ENCODE results near the gene TSPAN18. TPM values are rescaled to one million over a fixed set of nuclear protein-coding genes. Genes with fewer than 3 reads are reported as not detected.

Gene TSPAN18
- total and polyA plus RNA-seq, 2 of the 8 experiments (the other 6 are each of a cell fraction or from before 2014, with no cell fraction given): 5.2 to 10.2 TPM

DNA sequence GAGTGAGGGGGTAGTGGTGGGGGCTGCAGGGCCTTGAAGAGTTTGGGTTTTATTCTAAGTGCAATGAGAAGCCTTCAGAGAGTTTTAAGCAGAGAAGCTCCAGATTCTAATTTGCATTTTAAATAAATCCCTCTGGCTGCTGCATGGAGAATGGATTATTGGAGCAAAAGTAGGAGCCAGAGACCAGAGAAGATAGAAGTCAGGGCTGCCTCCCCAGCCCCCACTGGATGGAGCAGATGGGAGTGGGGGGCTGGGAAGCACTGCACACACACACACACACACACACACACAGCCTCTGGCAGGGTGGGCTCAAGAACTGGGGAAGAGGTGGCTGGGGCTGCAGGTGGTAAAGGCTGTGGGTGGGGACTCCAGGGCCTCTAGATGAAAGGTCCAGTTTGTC, 75.6 kb downstream of the TSPAN18 start:
- H2BK20ac ChIP-seq (ENCODE audit: low read length): no peak overlapping the region
- no peak overlapping the region for H3K9ac ChIP-seq (replicated peaks in 1 of 4; ENCODE audit: extremely low read depth in 1 of 4, low read depth in 3 of 4, low read length in 3 of 4)
- no peaks in the 10 kb centered on the region for H3K36me3 ChIP-seq (ENCODE audit: control insufficient read depth in 2 of 4, insufficient read depth in 4 of 4, low read length in 3 of 4)
- H3K79me1 ChIP-seq (ENCODE audit: low read depth, low read length): no peaks in the 10 kb centered on the region
- no peak overlapping the region for H2BK120ac ChIP-seq (replicated peaks; ENCODE audit: low read depth, low read length)
- no peaks in the 10 kb centered on the region for H3K79me2 ChIP-seq (ENCODE audit: control insufficient read depth in 1 of 2, insufficient read depth in 2 of 2, low read length in 2 of 2)
- peaks cover 10 to 36% (median 27%) of the 10 kb centered on the region in 4 experiments for H3K4me1 ChIP-seq (replicated peaks in 1 of 4; ENCODE audit: control insufficient read depth in 3 of 4, insufficient read depth in 4 of 4, low read length in 3 of 4)
- DNase-seq (ENCODE audit: low read depth in 1 of 2, low spot score in 2 of 2) (no peak), FAIRE-seq (no peak)
- H3K14ac ChIP-seq (ENCODE audit: insufficient read length): no peak overlapping the region
- 0 out of 7 replicates have a peak, but pooled peaks cover 0 to 2% (median 0%) of the 10 kb centered on the region in 4 experiments for H3K27me3 ChIP-seq (replicated peaks in 1 of 4; ENCODE audit: control insufficient read depth in 3 of 4, extremely low read depth in 1 of 4, insufficient read depth in 3 of 4, low read length in 3 of 4)
- H2BK5ac ChIP-seq (ENCODE audit: low read depth, low read length): no peak overlapping the region
- no peak overlapping the region for H2AFZ ChIP-seq (ENCODE audit: low read length)
- H4K20me1 ChIP-seq (replicated peaks in 1 of 2; ENCODE audit: control insufficient read depth in 1 of 2, insufficient read depth in 2 of 2, low read length in 2 of 2): peaks cover 0 to 1% of the 10 kb centered on the region in 2 experiments
- H3K23ac ChIP-seq (ENCODE audit: insufficient read length): no peak overlapping the region
- ChIA-PET CTCF (ENCODE audit: partially characterized antibody) (interaction anchor here (0.6 to 4.8 kb wide), 9 partner anchors 10 to 73 kb away, joined by 3 to 38 read pairs (median 7); no protein-coding TSS in a partner anchor), POLR2A (ENCODE audit: partially characterized antibody) (interaction anchor here (1.8 kb wide), 1 partner anchor 14 kb away, joined by 5 read pairs; no protein-coding TSS in a partner anchor)
- H3K4me2 ChIP-seq (ENCODE audit: insufficient read depth in 1 of 2, low read depth in 2 of 2, low read length in 2 of 2): no peak overlapping the region
- H4K91ac ChIP-seq (replicated peaks; ENCODE audit: insufficient read length, low read length): no peak overlapping the region
- no peak overlapping the region for H3K18ac ChIP-seq (ENCODE audit: extremely low read depth, low read length)
- no peaks in the 10 kb centered on the region for H3K23me2 ChIP-seq (ENCODE audit: low read depth, low read length)
- no peak overlapping the region for H3K27ac ChIP-seq (ENCODE audit: low read depth, low read length)
- H3K4ac ChIP-seq (replicated peaks; ENCODE audit: insufficient read length, low read depth, low read length): no peak overlapping the region
- H3K9me3 ChIP-seq (ENCODE audit: insufficient read depth in 2 of 2, low read depth in 1 of 2, low read length in 1 of 2): no peaks in the 10 kb centered on the region
- H2AK5ac ChIP-seq (ENCODE audit: low read depth, low read length): no peak overlapping the region
- H3K56ac ChIP-seq (replicated peaks; ENCODE audit: insufficient read length, low read depth, low read length): no peak overlapping the region
- no peak overlapping the region for H2BK12ac ChIP-seq (ENCODE audit: low read depth, low read length)
- no peak overlapping the region; the same call in 1 of the 2 replicates for H4K8ac ChIP-seq (ENCODE audit: extremely low read depth, insufficient read depth, low read length)
- H2BK15ac ChIP-seq (ENCODE audit: low read length): no peak overlapping the region
- no peak overlapping the region for H4K5ac ChIP-seq (ENCODE audit: insufficient read length, low read depth, low read length)
- no peak for TF ChIP-seq POLR2A (IDR thresholded peaks at IDR 0.05; ENCODE audit: control extremely low read depth in 1 of 2, low read depth in 2 of 2, low read length in 2 of 2)
- no peak for TF ChIP-seq CHD1 (IDR thresholded peaks at IDR 0.05; ENCODE audit: low read depth, low read length)
- H3K4me3 ChIP-seq (ENCODE audit: extremely low read depth in 1 of 4, insufficient read depth in 2 of 4, low read depth in 3 of 4, low read length in 4 of 4): no peak overlapping the region
